Stimulated activated CD4-positive, alpha-beta T cell treated with anti-CD3 and anti-CD28 coated beads, TNF-alpha, amount 100 ng/mL, for 24 hours (primary cell): ENCODE data around the gene HNRNPH2.

Source experiments
- DNase-seq, 3 experiments: peaks; one replicate each; pipeline ENCODE4 v3.0.0-alpha.2; 2020; ENCODE audit warnings: low read depth in 3 of 3

Gene HNRNPH2, protein sequence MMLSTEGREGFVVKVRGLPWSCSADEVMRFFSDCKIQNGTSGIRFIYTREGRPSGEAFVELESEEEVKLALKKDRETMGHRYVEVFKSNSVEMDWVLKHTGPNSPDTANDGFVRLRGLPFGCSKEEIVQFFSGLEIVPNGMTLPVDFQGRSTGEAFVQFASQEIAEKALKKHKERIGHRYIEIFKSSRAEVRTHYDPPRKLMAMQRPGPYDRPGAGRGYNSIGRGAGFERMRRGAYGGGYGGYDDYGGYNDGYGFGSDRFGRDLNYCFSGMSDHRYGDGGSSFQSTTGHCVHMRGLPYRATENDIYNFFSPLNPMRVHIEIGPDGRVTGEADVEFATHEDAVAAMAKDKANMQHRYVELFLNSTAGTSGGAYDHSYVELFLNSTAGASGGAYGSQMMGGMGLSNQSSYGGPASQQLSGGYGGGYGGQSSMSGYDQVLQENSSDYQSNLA

DNA sequence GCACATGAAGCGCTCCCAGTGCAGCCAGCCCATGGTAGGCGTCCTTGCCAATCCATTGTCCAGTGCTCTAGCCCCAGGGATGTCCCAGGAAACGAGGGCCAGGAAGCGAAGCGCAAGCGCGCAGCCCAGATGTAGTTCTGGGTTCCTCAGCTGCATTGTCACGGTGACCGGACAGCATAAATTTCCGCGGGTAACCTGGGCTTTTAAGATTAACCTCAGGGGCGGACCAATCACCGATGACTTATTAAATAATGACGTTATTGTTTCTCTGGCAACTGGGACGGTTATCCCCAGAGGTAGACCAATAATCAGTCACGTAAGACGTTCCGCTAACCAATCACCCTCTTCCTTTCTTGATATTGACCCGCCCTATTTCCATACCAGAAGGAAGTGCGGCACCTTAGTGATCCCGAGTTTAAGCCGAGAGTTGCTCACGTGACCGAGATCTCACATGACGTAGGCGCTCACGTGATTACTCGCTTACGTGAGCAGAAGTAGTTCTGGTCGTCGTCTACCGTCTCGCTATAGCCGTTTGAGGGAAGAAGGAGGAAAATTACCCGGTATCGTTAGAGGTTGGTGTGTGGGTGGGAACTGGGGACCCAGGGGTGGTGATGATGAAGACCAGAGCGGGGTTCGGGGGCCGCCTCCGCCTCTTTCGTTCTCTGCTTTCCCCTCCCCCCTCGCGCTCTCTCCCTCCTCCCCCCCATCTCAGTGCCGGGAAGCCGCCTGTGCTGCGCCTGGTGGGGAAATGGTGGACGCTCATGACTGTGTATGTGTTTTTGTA, at the start of gene HNRNPH2, which contains the start of gene GLA:
TSS of gene HNRNPH2 (plus strand) at position 475 of the 784 bp plus-strand sequence. CDS start 3,767 bp downstream, outside the sequence.
TSS of gene GLA (minus strand) at position 178 of the 784 bp plus-strand sequence. CDS start at position 156, 22 bp downstream.
- peak; percentile 61 to 85 (median 82) for DNase-seq

DNA sequence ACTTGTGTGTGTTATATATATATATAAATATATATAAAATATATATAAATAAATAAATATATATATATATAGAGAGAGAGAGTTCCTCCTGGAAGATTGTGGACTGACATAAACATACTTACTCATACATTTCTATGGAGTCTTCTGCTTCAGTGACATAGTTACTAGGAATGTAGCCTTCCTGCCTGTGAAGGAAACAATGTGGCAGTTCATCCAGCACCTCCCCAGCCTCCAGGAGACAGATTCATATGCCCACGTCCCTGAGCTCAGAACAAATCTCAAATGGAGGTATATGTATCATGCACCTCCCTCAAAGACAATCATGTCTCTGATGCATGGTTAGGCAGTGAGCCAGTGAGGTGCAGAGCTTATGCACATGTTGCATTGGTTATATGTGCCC, 48.1 kb upstream of the HNRNPH2 start:
- DNase-seq, result no peak

DNA sequence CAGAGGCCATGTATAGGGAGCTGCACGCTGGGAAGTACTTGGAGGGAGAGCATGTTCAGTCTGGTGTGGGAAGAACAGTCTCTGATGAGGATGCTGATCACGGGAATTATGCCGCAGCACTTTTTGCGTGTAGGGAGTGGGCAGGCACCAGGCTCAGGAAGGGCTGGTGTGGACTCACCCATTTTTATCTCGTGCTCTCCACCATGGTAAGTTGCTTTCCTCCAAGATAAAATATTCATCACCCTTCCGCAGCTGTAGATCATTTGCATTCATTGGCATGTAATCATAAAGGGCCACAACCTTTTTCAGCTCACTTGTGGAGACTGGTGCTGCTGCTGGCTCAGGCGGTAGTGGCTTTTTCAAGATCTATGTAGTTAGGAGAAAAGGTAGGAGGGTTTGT, 47.6 kb upstream of the HNRNPH2 start:
- no peak for DNase-seq

DNA sequence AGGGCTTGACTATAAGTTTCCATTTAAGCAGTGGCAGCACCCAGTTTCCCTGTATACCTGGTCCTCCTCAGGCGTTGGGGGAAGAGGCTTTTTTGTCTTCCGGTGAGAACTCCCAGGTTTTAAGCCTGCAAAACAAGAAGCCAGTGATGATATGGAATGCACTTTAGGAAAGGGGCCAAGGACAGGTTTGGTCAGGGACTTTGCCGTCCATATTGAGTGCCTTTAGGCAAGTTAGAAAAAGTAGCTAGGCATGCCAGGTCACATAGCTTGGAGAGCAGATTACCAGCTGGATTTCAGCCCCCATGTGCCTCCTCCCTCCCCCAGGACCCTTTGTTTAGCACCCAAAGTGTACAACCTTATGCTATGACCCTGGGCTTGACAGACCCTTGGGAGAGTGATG, 45.9 kb upstream of the HNRNPH2 start:
- DNase-seq, result no peak

DNA sequence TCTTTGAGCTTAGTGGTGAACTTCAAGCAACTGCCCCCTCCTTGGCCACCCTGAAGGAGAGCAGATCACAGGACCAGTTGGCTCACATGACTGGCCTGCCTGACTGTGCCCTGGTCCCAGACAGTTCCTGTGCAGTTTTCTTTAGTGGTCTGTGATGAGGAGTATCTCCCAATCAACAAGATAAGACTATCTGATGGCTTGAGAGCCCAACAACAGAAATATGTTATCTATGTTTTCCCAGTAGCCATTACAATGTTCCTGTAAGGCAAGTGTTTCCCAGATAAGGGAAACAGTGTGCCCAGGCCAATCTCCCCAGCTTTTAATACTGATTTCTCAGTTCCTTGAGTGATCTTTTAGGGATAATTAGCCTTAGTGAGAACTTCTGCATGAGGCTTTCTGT, 45.3 kb upstream of the HNRNPH2 start:
- no peak for DNase-seq

DNA sequence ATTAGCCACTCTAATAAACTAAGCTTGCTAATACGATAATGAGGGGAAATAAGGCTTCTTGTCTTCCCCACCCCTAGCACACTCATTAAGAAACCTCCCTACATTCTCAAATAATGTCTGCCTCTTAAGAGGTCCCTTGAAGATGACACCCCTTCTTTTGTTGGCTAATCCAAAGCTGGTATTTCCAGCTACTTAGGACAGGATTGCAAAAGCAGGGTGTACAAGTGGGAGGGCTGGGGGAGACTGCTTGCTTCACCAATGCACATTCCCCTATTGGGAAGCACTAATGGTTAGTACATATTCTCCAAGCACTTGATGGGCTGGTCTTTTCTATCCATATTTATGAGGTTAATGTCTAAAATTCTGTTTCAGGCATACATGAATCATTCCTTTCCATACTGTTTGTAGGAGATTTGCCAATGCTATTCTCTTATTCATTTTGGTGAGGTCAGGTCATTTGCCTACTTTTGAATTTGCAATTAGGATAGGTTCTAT, 42.7 kb upstream of the HNRNPH2 start:
- DNase-seq, result no peak

DNA sequence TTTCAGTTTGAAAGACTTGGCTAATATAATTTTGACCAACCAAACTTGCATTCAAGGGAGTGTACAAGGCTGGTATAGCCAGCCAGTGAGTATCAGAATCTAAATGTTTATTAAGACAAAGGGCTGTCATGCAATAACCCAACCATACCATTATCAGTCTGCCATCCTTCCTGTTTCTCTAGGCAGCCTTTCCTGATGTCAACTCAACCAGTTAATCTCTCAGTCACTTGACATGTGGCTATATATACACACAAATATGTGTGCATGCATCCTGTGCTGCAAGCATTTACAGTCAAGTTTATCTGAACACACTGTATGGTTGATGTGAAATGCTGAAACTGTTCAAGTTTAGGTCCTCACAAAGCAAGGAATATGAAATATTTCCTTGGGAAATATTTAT, 39.2 kb upstream of the HNRNPH2 start:
- DNase-seq, result no peak

DNA sequence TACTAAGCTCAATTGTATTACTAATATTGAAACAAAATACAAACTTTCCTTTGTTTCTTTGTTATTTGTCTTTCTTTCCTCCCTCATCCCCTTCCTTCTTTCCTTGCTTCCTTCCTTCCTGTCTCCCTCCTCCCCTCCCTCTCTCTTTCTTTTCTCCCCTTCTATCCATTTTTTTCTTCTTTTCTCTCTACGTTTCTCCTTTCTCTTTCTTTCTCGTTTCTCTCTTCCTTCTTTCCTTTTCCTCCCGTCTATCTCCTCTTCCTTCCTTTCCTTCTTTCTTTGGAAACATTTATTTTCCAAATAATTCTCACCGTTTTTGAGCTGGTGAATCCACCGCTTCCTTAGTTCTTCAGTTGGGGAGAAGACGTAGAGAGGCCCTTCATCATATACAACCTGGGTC, 38.3 kb upstream of the HNRNPH2 start:
- no peak for DNase-seq

DNA sequence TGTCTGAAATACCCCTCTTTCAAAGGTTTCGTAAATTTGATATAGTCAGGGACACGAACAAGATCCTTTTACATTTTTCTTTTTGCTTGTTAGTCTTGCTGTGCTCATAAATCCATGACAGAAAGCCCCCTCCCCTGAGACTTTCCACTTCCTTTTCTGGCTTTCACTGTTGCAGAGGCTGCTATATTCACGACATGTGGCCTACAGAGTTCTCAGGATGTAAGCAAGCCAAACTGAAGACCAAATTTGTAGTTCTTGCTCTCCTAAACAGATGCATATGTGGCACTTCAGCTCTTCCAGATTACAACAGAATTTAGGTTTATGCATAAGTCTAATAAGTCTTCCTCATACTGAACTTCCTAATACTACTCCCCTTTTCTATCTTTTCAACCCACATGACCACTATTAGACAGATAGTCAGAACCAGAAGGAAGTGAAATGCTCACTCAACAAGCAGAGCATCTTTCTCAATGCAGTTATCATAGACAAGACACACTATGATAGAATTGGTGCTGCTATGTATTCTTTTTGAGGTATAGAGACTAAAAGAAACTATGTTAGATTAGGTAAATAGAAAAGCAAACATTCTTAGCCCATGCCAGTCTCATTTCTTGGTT, 37.0 kb upstream of the HNRNPH2 start:
- DNase-seq, result no peak

DNA sequence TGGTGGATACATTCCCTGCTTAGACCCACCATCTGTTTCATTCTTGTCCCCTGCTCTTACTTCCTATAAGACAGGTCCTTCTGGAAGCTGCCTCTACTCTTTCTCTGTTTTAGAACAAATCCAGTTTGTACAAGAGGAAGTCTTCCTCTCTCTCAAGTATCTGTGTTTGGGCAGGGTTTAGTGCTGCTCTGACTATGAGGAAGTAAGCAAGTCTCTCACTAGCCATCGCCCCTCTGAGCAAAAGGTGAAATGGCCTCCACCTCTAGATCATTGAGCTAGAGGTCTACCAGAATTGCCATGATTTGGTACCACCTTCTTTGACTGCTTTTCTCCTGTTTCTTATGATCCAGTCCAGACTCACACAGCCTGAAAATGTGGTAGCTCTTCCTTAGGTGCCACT, 30.5 kb upstream of the HNRNPH2 start:
- no peak for DNase-seq

DNA sequence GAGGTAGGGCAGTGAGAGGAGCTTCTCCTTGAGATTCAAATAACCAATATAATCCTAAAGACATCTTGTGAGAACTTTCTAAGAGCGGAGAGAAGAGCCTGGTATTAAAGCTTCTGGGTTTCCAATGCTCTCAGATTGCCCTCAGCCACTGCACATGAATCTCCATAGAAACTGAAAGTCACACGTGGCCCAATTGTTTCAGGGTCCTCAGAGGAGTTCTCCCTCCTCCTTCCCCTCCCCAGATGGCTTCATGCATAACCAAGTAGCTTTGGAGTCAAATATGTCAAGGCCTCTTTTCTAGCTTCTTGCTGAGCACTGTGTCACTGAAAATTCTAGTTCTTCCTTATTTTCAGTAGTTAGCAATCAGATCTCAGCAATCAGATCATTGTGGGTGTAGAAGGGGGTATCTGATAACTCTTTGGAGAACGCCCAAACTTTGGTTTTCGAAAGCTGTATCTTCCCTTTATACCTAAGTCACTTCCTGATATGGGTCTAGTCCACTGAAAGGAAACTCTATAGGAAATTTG, 24.3 kb upstream of the HNRNPH2 start:
- no peak for DNase-seq

DNA sequence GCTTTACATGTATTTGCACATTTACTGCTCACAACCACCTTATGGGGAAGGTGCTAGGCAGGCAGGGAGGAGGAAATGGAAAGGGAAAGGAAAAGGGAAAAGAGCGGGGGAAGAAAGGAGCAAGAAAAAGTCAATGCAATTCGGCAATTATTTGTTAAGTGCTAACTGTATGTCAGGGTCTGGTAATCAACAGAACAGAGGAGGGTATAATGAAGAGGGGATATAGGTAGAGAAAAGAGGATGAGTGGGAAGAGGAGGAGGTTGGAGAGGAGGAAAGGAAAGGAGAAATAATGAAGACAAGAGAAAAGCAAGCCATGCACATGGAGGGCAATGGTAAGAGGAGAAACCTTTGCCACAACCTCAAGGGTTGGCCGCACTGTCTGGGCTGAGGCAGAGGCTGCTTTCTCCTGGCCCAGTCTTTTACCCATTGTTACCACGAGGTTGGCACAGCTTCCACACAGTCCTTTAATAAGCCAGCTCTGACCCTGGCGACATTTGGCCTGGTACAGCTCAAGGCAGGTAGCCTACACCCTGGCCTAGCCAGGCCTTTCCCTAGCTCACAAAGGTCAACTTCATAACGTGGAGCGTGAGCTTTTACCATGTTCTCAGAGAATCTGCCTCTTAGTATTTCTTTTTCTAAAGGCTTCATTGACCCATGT, 22.9 kb upstream of the HNRNPH2 start:
- DNase-seq, result no peak

DNA sequence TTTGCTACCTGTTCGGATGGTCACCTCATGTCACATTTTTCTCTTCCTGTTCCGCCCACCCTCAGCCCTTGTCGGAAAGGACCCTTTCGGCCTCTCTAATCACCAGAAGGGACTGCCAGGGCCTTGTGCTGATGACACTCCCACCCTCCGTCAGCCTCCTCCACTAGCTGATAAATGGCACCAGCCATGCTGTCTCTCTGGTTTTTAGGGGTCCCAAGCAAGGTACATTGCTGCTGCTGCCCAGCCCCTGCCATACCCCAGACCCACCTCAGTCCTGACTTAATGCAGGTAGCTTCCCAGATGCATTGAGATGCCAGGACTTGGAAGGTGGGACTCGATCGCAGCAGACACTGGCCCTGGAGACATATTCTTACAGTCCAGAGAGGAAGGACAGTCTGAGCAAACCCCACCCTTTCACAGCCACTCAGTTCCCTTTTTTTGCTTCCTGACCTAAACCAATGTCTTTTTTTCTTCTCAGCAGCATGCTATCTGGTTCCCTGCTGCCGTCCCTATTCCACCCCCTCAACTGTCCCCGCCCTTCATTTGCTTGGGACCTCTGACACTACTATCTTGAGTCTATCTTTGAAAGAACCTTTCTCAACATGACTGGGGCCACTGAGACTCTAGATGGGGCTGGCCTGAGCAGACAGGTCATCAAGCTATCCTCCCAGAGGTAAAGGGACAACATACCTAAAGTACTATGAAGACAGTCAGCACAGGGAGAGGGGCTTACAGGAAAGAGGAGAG, 22.1 kb upstream of the HNRNPH2 start, which contains the start of gene BTK:
TSS of gene BTK (minus strand) at position 397 of the 747 bp plus-strand sequence. CDS start 10,907 bp downstream, outside the sequence.
- DNase-seq, result no peak

DNA sequence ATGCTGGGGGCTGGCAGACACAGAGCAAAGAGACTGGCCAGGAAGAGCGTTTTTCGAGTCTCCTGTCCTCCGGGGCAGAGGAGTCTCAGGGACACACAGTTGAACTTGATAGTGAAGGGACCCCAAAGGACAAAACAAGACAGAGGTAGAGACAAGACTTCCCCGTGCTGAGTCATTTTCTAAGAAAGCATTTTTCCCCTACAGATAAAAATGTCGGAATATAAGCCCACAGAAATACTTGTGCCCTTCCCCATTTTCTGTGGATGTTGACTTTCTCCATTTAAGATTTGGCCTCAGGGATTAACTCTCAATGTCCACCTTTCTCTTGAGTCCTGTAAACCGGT, 21.5 kb upstream of the HNRNPH2 start:
- DNase-seq, result no peak

DNA sequence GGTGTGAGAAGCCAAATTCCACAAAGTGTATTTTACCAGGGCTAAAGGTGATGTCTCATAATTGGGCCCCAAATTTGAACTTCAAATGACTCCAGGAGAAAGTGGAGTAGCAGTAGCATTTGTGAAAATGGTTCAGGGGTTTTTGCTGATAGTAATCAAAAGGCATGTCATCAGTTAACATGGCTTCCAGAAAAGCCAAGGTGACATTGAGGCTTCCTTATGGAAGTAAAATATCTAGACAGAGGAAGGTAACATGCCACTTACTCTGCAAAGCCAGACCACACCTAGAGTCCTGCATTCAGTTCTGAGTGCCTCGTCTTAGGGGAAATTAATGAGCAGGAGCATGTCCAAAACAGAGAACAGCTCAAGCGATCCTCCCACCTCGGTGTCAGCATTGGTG, 19.4 kb upstream of the HNRNPH2 start:
- DNase-seq, result no peak

DNA sequence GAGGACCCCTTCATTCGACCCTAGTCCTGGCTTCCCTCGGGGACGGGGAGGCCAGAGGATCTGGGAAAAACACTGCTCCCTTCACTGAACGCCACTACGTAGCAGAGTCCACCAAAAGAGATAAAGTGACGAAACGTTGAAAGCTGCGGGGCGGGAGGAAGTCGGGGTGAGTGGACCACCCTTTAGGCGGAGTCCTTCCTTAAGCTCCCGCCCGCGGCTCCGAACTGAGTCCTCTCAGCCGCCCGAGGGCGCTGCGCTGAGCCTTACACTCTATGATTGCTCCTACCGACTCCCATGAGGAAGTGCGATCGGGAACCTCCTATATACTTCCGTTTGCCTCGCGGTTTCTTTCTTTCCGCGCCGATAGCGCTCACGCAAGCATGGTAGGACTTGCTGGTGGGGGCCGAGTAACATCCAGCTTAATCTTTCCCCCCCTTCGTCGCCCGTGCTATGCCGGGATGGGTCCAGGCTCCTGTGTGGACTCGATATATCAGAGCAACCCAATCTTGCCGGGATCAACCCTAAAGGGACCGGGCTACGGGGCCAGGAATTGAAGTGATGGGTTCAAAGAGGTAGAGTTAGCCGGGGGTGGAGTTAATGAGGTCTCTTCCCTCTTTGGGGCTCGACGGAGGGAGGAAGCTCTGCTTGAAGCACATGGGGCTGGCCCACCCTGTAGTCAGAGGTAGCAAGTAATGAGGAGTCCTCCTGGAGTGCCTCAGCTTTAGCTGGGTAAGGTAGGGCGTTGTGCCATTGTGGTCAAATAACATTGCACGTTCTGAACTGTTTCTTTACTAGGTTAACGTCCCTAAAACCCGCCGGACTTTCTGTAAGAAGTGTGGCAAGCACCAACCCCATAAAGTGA, 17.1 kb upstream of the HNRNPH2 start, which contains the start of gene RPL36A:
TSS of gene RPL36A (plus strand) at position 348 of the 862 bp plus-strand sequence. CDS start at position 381, 33 bp downstream.
- peak; percentile 56 to 81 (median 71) for DNase-seq

DNA sequence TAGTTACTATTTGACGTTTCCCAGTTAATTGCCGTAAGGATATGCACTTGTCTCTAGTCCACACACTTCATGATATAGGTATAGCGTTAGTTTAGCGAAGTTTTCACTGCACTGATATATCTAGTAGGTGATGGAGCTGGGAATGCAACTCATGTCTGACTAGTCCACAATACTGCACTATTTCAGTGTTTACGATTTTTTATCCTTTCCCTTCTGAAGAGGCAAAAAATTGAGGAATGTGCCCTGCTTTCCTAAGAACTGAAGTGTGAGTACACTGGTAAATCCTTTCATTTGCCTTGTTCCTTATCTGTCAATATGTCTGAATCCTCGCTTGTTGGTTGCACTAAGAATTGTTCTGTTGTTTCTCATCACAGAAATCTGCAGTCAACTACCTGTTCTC, 16.2 kb upstream of the HNRNPH2 start:
- no peak for DNase-seq

DNA sequence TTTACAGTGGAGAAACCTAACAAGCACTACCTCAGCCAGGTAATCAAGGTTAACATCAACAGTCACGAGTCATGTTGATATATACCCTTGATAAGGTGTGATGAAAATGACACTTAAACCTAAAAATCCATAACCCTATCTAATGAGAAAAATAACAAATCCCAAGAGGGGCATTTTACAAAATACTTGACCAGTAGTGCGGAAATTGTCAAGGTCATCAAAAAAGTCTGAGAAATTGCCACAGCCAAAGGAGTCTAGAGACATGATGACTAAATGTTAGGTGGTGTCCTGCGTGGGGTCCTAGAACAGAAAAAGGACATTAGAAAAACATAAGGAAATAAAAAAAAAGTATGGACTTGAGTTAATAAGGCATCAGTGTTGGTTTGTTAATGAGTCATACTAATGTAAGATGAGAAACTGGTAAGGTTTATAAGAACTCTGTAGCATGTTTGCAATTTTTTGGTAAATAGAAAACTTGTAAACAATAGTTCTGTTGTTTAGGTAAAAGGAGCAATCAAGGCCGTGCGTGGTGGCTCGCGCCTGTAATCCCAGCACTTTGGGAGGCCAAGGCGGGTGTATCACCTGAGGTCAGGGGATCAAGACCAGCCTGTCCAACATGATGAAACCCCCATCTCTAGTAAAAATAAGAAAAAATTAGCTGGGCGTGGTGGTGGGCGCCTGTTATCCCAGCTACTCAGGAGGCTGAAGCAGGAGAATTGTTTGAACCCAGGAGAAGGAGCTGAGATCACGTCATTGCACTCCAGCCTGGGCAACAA, 14.3 kb upstream of the HNRNPH2 start:
- DNase-seq, result no peak

DNA sequence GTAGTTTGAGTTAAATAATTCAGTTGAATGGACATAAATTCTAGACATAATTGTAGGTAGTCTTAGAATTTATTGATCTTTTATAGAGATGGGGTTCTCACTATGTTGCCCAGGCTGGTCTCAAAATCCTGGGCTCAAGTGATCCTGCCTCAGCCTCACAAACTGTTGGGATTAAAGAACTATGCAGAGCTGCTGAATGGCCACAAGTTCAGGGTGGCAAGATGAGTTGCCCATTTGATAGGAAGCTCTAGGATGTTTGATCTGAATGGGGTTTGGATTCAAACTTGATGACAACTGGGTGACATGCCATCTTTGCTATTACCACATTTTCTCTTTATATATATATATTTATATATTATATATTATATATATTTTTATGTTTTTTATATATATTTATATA, 13.7 kb upstream of the HNRNPH2 start:
- DNase-seq, result no peak
